NB4 (cell line): Measurements from ENCODE around the gene HPCAL1.

Experiments
- CTCF ChIP-seq: IDR thresholded peaks from one replicate; pipeline ENCODE4 v1.5.1; 2012; ENCODE audit warnings: low read depth, low read length
- MAX ChIP-seq: IDR thresholded peaks from 2 replicates; pipeline ENCODE4 v1.6.1; 2011; ENCODE audit warnings: low read depth, low read length
- POLR2A ChIP-seq: IDR thresholded peaks from 2 replicates; pipeline ENCODE4 v1.6.1; 2011; ENCODE audit warnings: mild to moderate bottlenecking; ENCODE audit not compliant: insufficient read length; ENCODE audit errors: extremely low read depth

DNA sequence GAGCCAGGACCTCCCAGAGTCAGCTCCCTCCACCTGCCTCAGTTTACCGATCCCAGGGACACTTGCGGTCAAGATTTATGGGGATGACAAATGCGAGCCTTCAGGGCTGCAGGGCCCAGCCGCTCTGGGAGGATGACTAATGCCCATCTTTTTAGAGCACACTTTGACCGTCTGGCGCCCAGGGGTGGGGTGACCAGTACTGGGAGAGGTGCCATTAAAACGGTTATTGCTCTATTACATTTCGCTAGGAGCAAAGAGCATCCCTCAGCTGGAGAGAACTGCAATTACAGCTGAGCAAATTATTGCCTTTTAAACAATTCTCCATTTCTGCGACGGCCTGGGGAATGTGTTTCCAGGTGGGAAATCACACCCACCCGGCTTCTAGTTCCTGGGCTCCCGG is 42.6 kb upstream of the HPCAL1 start:
- TF ChIP-seq CTCF (no peak), POLR2A (no peak), MAX (no peak)
